ENCODE results near the gene PRKCE.

- TF ChIP-seq CTCF (IDR thresholded peaks at IDR 0.05) (peak in 3 of 4 donors; percentile 13 to 32 (median 25)), POLR2A (IDR thresholded peaks at IDR 0.05) (no peak)
Observed at GRCh38 chr2:46050489-46050888, 399.0 kb downstream of the PRKCE start.
